K562 (cell line): ENCODE measurements around the gene CLCN6. TPM values are rescaled to one million over a fixed set of nuclear protein-coding genes. Genes with fewer than 3 reads are reported as not detected.

Experiments used
- BACH1 ChIP-seq: fragments of 200-800 bp; sonication (Bioruptor generic); IDR thresholded peaks from 2 replicates; pipeline ENCODE4 v1.6.1; 2016; ENCODE audit warnings: missing genetic modification characterization, missing compliant biosample characterization
- EWSR1 ChIP-seq: fragments of 450-650 bp; IDR thresholded peaks from 2 replicates; pipeline ENCODE4 v1.6.1; 2018; ENCODE audit warnings: borderline replicate concordance, mild to moderate bottlenecking, low read depth, moderate library complexity; ENCODE audit not compliant: partially characterized antibody
- GABPB1 ChIP-seq: sonication (generic); formaldehyde crosslinking; IDR thresholded peaks from 2 replicates; pipeline ENCODE4 v1.8.0; 2022; ENCODE audit warnings: mild to moderate bottlenecking, missing genetic modification reagents
- GATA2 ChIP-seq: sonication (generic); formaldehyde crosslinking; IDR thresholded peaks from 2 replicates; pipeline ENCODE4 v1.4.0; 2020; ENCODE audit warnings: mild to moderate bottlenecking, missing genetic modification reagents
- HDAC6 ChIP-seq: IDR thresholded peaks from 2 replicates; pipeline ENCODE4 v1.6.1; 2012; ENCODE audit warnings: low read depth, mild to moderate bottlenecking, control low read depth, inconsistent platforms, low read length, moderate library complexity
- HMG20A ChIP-seq: fragments of 450-650 bp; formaldehyde crosslinking; conservative IDR thresholded peaks from 2 replicates; pipeline ENCODE4 v1.4.0; 2020; ENCODE audit warnings: mild to moderate bottlenecking, mixed read lengths
- MNT ChIP-seq, 2 experiments: fragments of 450-650 bp; conservative IDR thresholded peaks; 2 replicates each; pipeline ENCODE4 v1.6.1; 2017; ENCODE audit warnings: mild to moderate bottlenecking in 2 of 2, moderate library complexity in 2 of 2
- NUFIP1 ChIP-seq: fragments of 450-650 bp; IDR thresholded peaks from 2 replicates; pipeline ENCODE4 v1.6.1; 2018; ENCODE audit not compliant: partially characterized antibody
- PATZ1 ChIP-seq: fragments of 250-450 bp; sonication (Bioruptor Pico); IDR thresholded peaks from 2 replicates; pipeline ENCODE4 v1.5.0; 2020; ENCODE audit warnings: mild to moderate bottlenecking, borderline replicate concordance
- PTTG1 ChIP-seq: fragments of 450-650 bp; IDR thresholded peaks from 2 replicates; pipeline ENCODE4 v1.6.1; 2016; ENCODE audit warnings: low read depth, mild to moderate bottlenecking, missing genetic modification characterization, missing compliant biosample characterization
- RBM17 ChIP-seq: fragments of 200-400 bp; formaldehyde crosslinking; IDR thresholded peaks from 2 replicates; pipeline ENCODE4 v1.6.1; 2017; ENCODE audit warnings: low read depth, mild to moderate bottlenecking, low read length, borderline replicate concordance
- STAT5B ChIP-seq: fragments of 250-450 bp; sonication (Bioruptor Pico); IDR thresholded peaks from 2 replicates; pipeline ENCODE4 v1.8.0; 2021; ENCODE audit warnings: mild to moderate bottlenecking, inconsistent platforms
- TRIM25 ChIP-seq: fragments of 450-650 bp; IDR thresholded peaks from 2 replicates; pipeline ENCODE4 v1.7.0; 2016; ENCODE audit warnings: borderline replicate concordance
- ZC3H11A ChIP-seq: IDR thresholded peaks from 2 replicates; pipeline ENCODE4 v1.6.1; 2012; ENCODE audit warnings: low read depth, low read length, improper control_type of control experiment
- ZNF589 ChIP-seq: fragments of 200-800 bp; sonication (Bioruptor generic); IDR thresholded peaks from 2 replicates; pipeline ENCODE4 v1.6.1; 2016; ENCODE audit warnings: low read depth, missing genetic modification characterization, missing compliant biosample characterization
- ZNF609 ChIP-seq: sonication (generic); formaldehyde crosslinking; IDR thresholded peaks from 2 replicates; pipeline ENCODE4 v1.8.1; 2023; ENCODE audit warnings: missing genetic modification reagents, mild to moderate bottlenecking, borderline replicate concordance
- polyA plus RNA-seq, 8 experiments: library from polyadenylated mRNA; depleted of rRNA in 4 of 8; stranded (reverse) in 5 of 8; unstranded in 3 of 8; fragments of >200 nt; fragmentation: Nextera tagmentation in 2 of 8; fragmentation: Illumina TruSeq in 1 of 8; extraction: Ambion mirVana in 2 of 8; extraction: Trizol in 1 of 8; gene quantifications; 2 replicates each; pipeline versions ENCODE4 v1.2.1 to v1.2.3, GENCODE V29; 2011 to 2014; ENCODE audit warnings: inconsistent platforms in 1 of 8, missing spikeins in 1 of 8
- total RNA-seq, 7 experiments: library from RNA; depleted of rRNA in 6 of 7; stranded (reverse); fragments of >200 nt in 6 of 7; fragmentation: Illumina TruSeq in 2 of 7; extraction: Trizol in 2 of 7; gene quantifications; 2 replicates each; pipeline versions ENCODE4 v1.2.1 to v1.2.3, GENCODE V29; 2011 to 2021; ENCODE audit warnings: low replicate concordance in 1 of 7

The CLCN6 gene
- total and polyA plus RNA-seq, 9 of the 15 experiments (the other 6 are each of a cell fraction or from before 2014, with no cell fraction given), result 2.0 to 21.8 (median 13.6) TPM

- TF ChIP-seq STAT5B (CRISPR knock-in tag) (no peak), HDAC6 (no peak), BACH1 (tag) (peak; percentile 44; the same call in 1 of the 2 replicates), HMG20A (CRISPR knock-in tag) (no peak), RBM17 (no peak), TRIM25 (no peak), NUFIP1 (no peak), GATA2 (CRISPR knock-in tag) (peak; percentile 92), PATZ1 (CRISPR knock-in tag) (no peak), ZNF589 (peak; percentile 84), MNT (conservative IDR thresholded peaks at IDR 0.05) (peak; percentile 98 to 99), EWSR1 (no peak), ZC3H11A (no peak), PTTG1 (tag) (0 out of 2 replicates have a peak, but pooled peaks have one; percentile 4), GABPB1 (CRISPR knock-in tag) (peak; percentile 34; the same call in 1 of the 2 replicates), ZNF609 (CRISPR knock-in tag) (no peak)
Observed at GRCh38 chr1:11842154-11843041, 36.4 kb downstream of the CLCN6 start (continued).
